Mesendoderm (in vitro differentiated cells): ENCODE measurements around the gene EGFL8.
A peak's percentile ranks its signal among the peaks of the same experiment; 100 is the strongest.

Experiments used
- DNase-seq: peaks from one replicate; pipeline ENCODE4 v3.0.0; 2013
- H2AK5ac ChIP-seq: 2 replicates; pipeline ENCODE4 v1.6.1; 2013; ENCODE audit warnings: low read length, inconsistent platforms
- H2BK120ac ChIP-seq: 2 replicates; pipeline ENCODE4 v1.6.1; 2013; ENCODE audit warnings: low read depth, mild to moderate bottlenecking, low read length, moderate library complexity, mixed read lengths
- H2BK15ac ChIP-seq: replicated peaks from 2 replicates; pipeline ENCODE4 v1.6.1; 2013; ENCODE audit warnings: low read depth, mild to moderate bottlenecking, moderate library complexity
- H2BK5ac ChIP-seq: 2 replicates; pipeline ENCODE4 v1.6.1; 2013; ENCODE audit warnings: low read length, inconsistent platforms
- H3K18ac ChIP-seq: 2 replicates; pipeline ENCODE4 v1.6.1; 2013; ENCODE audit warnings: mild to moderate bottlenecking, low read length, mixed read lengths
- H3K23ac ChIP-seq: one replicate; pipeline ENCODE4 v1.6.1; 2013; ENCODE audit warnings: low read length
- H3K27ac ChIP-seq: 2 replicates; pipeline ENCODE4 v1.5.1; 2013; ENCODE audit warnings: low read depth, mild to moderate bottlenecking, inconsistent platforms, low read length, moderate library complexity
- H3K27me3 ChIP-seq: 2 replicates; pipeline ENCODE4 v1.6.1; 2013; ENCODE audit warnings: low read length, control low read depth, mild to moderate bottlenecking, inconsistent platforms; ENCODE audit not compliant: insufficient read depth, poor library complexity
- H3K36me3 ChIP-seq: 2 replicates; pipeline ENCODE4 v1.6.1; 2013; ENCODE audit warnings: low read length, inconsistent platforms; ENCODE audit not compliant: control insufficient read depth, insufficient read depth
- H3K4ac ChIP-seq: one replicate; pipeline ENCODE4 v1.6.1; 2013; ENCODE audit warnings: low read depth, mild to moderate bottlenecking, low read length, moderate library complexity
- H3K4me1 ChIP-seq: 2 replicates; pipeline ENCODE4 v1.6.1; 2013; ENCODE audit warnings: low read depth, low read length, inconsistent platforms; ENCODE audit not compliant: control insufficient read depth
- H3K4me2 ChIP-seq: 2 replicates; pipeline ENCODE4 v1.6.1; 2013; ENCODE audit warnings: low read length
- H3K4me3 ChIP-seq: 2 replicates; pipeline ENCODE4 v1.5.1; 2013; ENCODE audit warnings: mild to moderate bottlenecking, low read length
- H3K56ac ChIP-seq: one replicate; pipeline ENCODE4 v1.6.1; 2013; ENCODE audit warnings: low read length
- H3K79me1 ChIP-seq: 2 replicates; pipeline ENCODE4 v1.6.1; 2013; ENCODE audit warnings: low read length, inconsistent platforms
- H3K79me2 ChIP-seq: 2 replicates; pipeline ENCODE4 v1.6.1; 2013; ENCODE audit warnings: mild to moderate bottlenecking, low read length; ENCODE audit not compliant: control insufficient read depth, insufficient read depth
- H3K9ac ChIP-seq: 2 replicates; pipeline ENCODE4 v1.6.1; 2013; ENCODE audit warnings: low read length, inconsistent platforms
- H4K5ac ChIP-seq: one replicate; pipeline ENCODE4 v1.6.1; 2013; ENCODE audit warnings: low read length
- H4K8ac ChIP-seq: one replicate; pipeline ENCODE4 v1.6.1; 2013; ENCODE audit warnings: low read depth, mild to moderate bottlenecking, control low read depth, low read length, moderate library complexity
- WGBS: extraction: QIAGEN DNeasy Blood & Tissue Kit; methylation state at CpG from one replicate; pipeline ENCODE4 v1.1.7; 2013; ENCODE audit warnings: low lambda C conversion rate, missing lambda C conversion rate; ENCODE audit not compliant: insufficient coverage; ENCODE audit errors: extremely low coverage; 5-methylcytosine and 5-hydroxymethylcytosine counted together

Gene EGFL8

GRCh38 chr6:32151863-32152768 is 12.3 kb upstream of the EGFL8 start, which contains the start of gene PRRT1:
Gene PRRT1 (minus strand): TSS chr6:32151939. CDS start chr6:32151827, 112 bp downstream.
- peak within 1 kb of the TSS; percentile 82 for H2AK5ac ChIP-seq
- peak within 1 kb of the TSS; percentile 96 for H3K9ac ChIP-seq
- H3K4me2 ChIP-seq, result peak within 1 kb of the TSS; percentile 97
- H3K36me3 ChIP-seq, result peaks cover 2% of the 10 kb centered on the region
- no peak within 1 kb of the TSS for H4K8ac ChIP-seq
- H3K4me3 ChIP-seq, result no peak within 1 kb of the TSS
- peak within 1 kb of the TSS; percentile 65 for H3K4ac ChIP-seq
- peak; percentile 60 for DNase-seq
- peak within 1 kb of the TSS; percentile 45 for H3K18ac ChIP-seq
- H4K5ac ChIP-seq, result peak within 1 kb of the TSS; percentile 71
- H2BK15ac ChIP-seq, result no peak within 1 kb of the TSS
- H3K27me3 ChIP-seq, result no peaks in the 10 kb centered on the region
- peaks cover 15% of the 10 kb centered on the region for H3K4me1 ChIP-seq
- peak within 1 kb of the TSS; percentile 97 for H3K56ac ChIP-seq
- no CpG with 5 or more reads among the region's 24 CpGs for WGBS
- H3K23ac ChIP-seq, result peak within 1 kb of the TSS; percentile 99
- no peak within 1 kb of the TSS for H3K27ac ChIP-seq
- H2BK120ac ChIP-seq, result no peak within 1 kb of the TSS
- no peaks in the 10 kb centered on the region for H3K79me2 ChIP-seq
- H3K79me1 ChIP-seq, result peaks cover 8% of the 10 kb centered on the region
- H2BK5ac ChIP-seq, result no peak within 1 kb of the TSS

- Histone ChIP-seq H2BK15ac (no peak overlapping the region), H2AK5ac (peak overlapping the region; percentile 85), H3K9ac (peak overlapping the region; percentile 96), H2BK5ac (peak overlapping the region; percentile 73), H3K56ac (peak overlapping the region; percentile 97), H4K8ac (no peak overlapping the region), H3K4me1 (peaks cover 15% of the 10 kb centered on the region), H3K18ac (peak overlapping the region; percentile 45), H3K23ac (peak overlapping the region; percentile 99), H3K36me3 (peaks cover 2% of the 10 kb centered on the region), H3K4ac (peak overlapping the region; percentile 67), H3K79me2 (no peaks in the 10 kb centered on the region), H3K79me1 (peaks cover 8% of the 10 kb centered on the region), H2BK120ac (peak overlapping the region; percentile 34), H3K27ac (peak overlapping the region; percentile 82), H3K4me2 (peak overlapping the region; percentile 97), H3K27me3 (no peaks in the 10 kb centered on the region), H3K4me3 (peak overlapping the region; percentile 95), H4K5ac (peak overlapping the region; percentile 71)
- peak; percentile 89 for DNase-seq
- no CpG with 5 or more reads among the region's 35 CpGs for WGBS
These were observed 11.4 kb upstream of the EGFL8 start for GRCh38 chr6:32152769-32153563.

- H3K23ac ChIP-seq, result peak within 1 kb of the TSS; percentile 99
- peak within 1 kb of the TSS; percentile 95 for H3K4me3 ChIP-seq
- H3K79me1 ChIP-seq, result peaks cover 8% of the 10 kb centered on the region
- no peak within 1 kb of the TSS for H2BK15ac ChIP-seq
- H2BK120ac ChIP-seq, result peak within 1 kb of the TSS; percentile 34
- H3K18ac ChIP-seq, result peak within 1 kb of the TSS; percentile 45
- peak; percentile 98 for DNase-seq
- no peaks in the 10 kb centered on the region for H3K79me2 ChIP-seq
- peak within 1 kb of the TSS; percentile 85 for H2AK5ac ChIP-seq
- WGBS, result no CpG with 5 or more reads among the region's 52 CpGs
- peaks cover 15% of the 10 kb centered on the region for H3K4me1 ChIP-seq
- H3K56ac ChIP-seq, result peak within 1 kb of the TSS; percentile 97
- H3K9ac ChIP-seq, result peak within 1 kb of the TSS; percentile 96
- H2BK5ac ChIP-seq, result peak within 1 kb of the TSS; percentile 84
- no peak within 1 kb of the TSS for H4K8ac ChIP-seq
- peak within 1 kb of the TSS; percentile 71 for H4K5ac ChIP-seq
- H3K4me2 ChIP-seq, result peak within 1 kb of the TSS; percentile 97
- peak within 1 kb of the TSS; percentile 67 for H3K4ac ChIP-seq
- H3K27ac ChIP-seq, result peak within 1 kb of the TSS; percentile 82
- H3K27me3 ChIP-seq, result no peaks in the 10 kb centered on the region
- peaks cover 2% of the 10 kb centered on the region for H3K36me3 ChIP-seq
These were observed 10.6 kb upstream of the EGFL8 start, which contains the start of gene PPT2 for GRCh38 chr6:32153564-32154513. Gene PPT2 (plus strand): TSS chr6:32154141. CDS start chr6:32154595, 454 bp downstream.

- H2BK5ac ChIP-seq, result no peak overlapping the region
- no peak overlapping the region for H4K8ac ChIP-seq
- H3K23ac ChIP-seq, result no peak overlapping the region
- peak overlapping the region; percentile 97 for H3K56ac ChIP-seq
- H3K79me2 ChIP-seq, result no peaks in the 10 kb centered on the region
- DNase-seq, result peak; percentile 90
- H3K4me2 ChIP-seq, result peak overlapping the region; percentile 95
- no peak overlapping the region for H3K18ac ChIP-seq
- H3K4ac ChIP-seq, result no peak overlapping the region
- peak overlapping the region; percentile 95 for H3K4me3 ChIP-seq
- no peak overlapping the region for H2AK5ac ChIP-seq
- H3K79me1 ChIP-seq, result peaks cover 8% of the 10 kb centered on the region
- no peaks in the 10 kb centered on the region for H3K27me3 ChIP-seq
- peaks cover 15% of the 10 kb centered on the region for H3K4me1 ChIP-seq
- peak overlapping the region; percentile 62 for H3K27ac ChIP-seq
- peak overlapping the region; percentile 96 for H3K9ac ChIP-seq
- no peak overlapping the region for H2BK15ac ChIP-seq
- H3K36me3 ChIP-seq, result peaks cover 2% of the 10 kb centered on the region
- H2BK120ac ChIP-seq, result no peak overlapping the region
- WGBS, result no CpG with 5 or more reads among the region's 34 CpGs
- no peak overlapping the region for H4K5ac ChIP-seq
These were observed 9.8 kb upstream of the EGFL8 start for GRCh38 chr6:32154514-32155161.
